ENCODE results near the gene CFAP107.
"Not testable (repeated sequence)": the region's sequence is repeated elsewhere in the genome, so short reads cannot be mapped to it uniquely, and the experiment has no call there.

The CFAP107 gene, protein sequence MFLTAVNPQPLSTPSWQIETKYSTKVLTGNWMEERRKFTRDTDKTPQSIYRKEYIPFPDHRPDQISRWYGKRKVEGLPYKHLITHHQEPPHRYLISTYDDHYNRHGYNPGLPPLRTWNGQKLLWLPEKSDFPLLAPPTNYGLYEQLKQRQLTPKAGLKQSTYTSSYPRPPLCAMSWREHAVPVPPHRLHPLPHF

DNA sequence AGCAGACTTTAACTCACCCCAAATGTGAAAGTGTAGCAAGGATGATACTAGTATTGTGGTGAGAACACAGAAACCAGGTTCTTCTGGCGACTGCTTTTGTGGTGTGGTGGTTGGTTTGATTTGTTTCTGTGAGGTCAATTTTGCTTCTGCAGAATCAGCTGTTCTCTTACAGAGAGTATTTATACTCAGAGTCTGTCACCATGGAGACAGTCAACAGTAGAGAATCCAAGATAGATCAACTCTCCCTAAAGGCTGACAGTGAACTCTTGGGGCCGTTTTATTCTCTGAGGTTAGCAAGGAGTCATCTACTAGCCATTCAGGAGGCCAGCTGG, at the start of gene CFAP107:
TSS of gene CFAP107 (plus strand) at position 209 of the 332 bp plus-strand sequence. CDS start 231 bp downstream, outside the sequence.
- DNase-seq (ENCODE audit: low read depth in 2 of 2): no peak

DNA sequence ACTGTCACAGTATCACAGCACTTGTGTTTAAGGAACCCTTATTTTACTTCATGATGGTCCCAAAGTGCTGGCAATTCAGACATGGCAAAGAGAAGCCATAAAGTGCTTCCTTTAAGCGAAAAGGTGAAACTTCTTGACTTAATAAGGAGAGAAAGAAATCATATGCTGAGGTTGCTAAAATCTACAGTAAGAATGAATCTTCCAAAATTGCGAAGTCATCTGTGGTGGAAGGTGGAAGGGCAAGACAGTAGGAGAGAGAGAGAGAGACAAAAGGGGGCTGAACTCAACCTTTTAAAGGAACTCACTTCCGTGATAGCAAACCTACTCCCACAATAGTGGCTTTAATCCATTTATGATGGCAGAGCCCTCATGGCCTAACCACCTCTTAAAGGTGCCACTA, 49.3 kb upstream of the CFAP107 start:
- DNase-seq (ENCODE audit: low read depth in 2 of 2): no peak

DNA sequence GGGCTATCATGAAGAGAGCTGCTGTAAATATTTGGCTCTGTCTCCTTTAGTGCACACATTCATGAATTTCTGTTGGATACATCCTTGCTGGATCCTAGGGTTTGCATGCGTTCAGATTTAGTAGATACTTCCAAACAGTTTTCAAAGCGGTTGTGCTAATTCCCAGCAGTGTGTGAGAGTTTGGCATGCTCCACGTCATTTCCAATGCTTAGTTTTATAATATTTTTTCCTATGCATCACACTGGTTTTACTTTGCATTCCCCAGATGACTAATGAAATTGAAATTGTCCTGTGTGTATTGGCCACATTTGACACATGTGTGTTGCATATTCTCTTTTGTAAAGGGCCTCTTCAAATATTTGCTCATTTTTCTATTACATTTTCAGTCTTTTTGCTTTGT, 48.6 kb upstream of the CFAP107 start:
- no peak for DNase-seq (ENCODE audit: low read depth in 2 of 2)

DNA sequence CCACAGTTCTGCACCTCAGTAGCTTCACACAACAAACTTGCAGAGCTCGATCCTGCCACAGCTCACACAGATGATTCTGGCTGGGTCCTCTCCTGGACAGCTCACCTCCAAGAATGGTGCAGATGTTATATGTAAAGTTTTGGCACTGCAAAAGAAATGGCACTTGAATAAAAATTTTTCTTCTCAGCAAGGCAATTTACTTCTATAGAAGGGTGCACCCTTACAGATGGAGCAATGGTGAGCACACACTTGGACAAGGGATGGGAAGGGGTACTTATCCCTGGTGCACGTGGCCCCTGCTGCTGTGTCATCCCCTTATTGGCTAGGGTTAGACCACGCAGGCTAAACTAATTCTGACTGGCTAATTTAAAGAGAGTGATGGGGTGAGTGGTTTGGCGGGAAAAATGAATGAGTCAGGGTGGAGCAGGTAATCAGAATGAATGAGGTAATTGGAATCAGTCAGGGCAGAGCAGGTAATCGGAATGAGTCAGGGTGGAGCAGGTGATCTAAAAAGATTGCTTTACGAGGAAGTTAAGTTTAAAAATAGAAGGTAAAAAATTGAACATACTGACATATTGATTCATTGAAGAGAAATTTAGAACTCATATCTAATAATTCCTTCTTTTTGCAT, 42.1 kb upstream of the CFAP107 start:
- DNase-seq (ENCODE audit: low read depth in 2 of 2): no peak

DNA sequence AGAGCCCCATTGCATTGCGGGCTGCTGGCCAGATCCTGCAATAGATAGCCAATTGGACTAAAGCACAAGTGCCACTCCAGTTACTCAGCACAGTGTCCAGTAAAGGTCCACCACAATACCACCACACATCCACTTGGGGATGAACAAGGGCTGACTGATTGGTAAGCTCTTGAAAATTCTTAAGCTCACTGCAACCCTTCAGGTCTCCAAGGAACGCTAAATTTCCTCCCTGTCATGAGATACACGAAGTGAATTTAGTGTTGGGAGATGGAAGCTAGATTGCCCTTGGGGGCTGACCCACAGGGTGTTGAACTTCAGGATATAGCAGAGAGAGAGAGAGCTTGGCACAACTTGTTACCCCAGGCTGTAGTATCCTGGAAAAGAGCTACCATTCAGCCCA, 39.9 kb upstream of the CFAP107 start:
- DNase-seq (ENCODE audit: low read depth in 2 of 2): no peak

DNA sequence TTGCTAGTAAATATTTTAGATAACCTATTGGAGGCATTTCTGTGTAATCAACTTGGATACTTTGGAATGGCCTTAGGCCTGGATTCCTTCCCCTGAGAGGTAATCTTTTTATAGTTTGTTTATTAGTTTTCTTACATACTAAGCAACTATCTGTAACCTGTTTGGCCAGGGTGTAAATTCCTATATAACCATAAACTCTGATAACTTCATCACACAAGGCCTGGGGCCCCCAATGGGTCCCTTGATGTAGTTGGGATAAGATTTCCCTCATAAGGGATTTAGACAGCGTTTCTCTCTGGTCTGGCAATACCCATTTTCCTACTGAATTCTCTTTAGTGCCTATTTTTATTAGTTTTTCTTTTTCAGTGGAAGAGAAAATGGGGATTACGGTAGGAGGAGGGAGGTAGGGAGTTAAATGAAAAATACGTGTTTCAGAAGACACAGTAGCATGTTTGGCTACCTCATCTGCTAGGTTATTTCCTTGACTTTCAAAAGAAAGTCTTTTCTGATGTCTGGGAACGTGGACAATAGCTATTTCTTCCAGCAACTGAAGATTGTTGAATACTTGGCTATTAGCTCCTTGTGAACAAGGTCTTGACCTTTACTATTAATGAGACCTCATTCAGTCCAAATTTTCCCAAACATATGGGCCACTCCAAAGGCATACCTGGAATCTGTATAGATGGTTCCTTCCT, 37.5 kb upstream of the CFAP107 start:
- no peak for DNase-seq (ENCODE audit: low read depth in 2 of 2)

DNA sequence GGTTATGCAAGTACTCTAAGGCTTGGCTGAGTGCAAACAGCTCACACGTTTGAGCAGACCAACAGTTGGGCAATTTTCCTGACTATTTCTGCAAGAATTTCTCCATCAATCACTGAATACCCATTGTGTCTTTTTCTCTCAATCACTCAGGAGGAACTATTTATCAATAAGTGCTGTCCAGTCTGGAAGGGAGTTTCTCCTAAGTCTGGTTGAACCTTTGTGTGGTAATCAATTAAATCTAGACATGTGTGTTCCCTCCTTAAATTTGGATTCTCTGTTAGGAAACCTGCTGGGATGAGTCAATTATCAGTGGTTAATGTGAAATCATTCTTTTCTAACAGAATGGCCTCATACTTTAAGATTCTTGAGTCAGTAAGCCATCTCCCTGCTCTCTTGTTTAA, 36.9 kb upstream of the CFAP107 start:
- DNase-seq (ENCODE audit: low read depth in 2 of 2): no peak

DNA sequence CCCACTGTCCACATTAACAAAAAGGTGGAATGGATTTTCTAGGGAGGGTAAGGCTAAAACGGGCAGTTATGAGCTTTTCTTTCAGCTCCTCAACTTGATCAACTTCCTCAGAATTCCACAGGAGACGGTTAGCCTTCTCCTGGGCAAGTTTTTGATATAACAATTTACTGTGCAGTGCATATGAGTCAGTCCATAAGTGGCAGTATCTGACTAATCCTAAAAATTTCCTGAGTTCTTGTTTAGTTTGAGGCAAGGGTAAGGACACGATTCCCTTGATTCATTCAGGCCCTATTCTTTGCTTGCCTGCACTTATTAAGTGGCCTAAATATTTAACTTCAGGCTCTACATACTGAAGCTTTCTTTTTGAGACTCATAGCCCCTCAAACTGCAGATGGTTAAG, 36.3 kb upstream of the CFAP107 start:
- no peak for DNase-seq (ENCODE audit: low read depth in 2 of 2)

DNA sequence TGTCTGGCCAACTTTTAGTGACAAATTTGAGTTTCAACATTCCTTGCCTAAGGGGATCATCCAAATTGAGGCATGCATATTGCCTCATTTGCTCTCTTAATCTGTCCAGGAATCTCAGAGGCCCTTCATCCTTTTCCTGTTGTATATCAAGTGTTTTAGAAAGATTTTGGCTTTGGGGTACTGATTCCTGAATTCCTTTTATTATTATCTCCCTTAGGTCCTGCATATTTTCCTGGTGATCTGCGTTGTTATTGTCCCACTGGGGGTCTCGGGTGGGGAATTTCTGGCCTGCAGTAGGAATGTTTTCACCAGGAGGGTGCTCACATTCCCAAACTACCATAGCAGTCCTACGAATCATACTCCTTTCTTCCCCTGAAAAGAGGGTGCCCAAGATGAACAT, 34.5 kb upstream of the CFAP107 start:
- DNase-seq (ENCODE audit: low read depth in 2 of 2): no peak

DNA sequence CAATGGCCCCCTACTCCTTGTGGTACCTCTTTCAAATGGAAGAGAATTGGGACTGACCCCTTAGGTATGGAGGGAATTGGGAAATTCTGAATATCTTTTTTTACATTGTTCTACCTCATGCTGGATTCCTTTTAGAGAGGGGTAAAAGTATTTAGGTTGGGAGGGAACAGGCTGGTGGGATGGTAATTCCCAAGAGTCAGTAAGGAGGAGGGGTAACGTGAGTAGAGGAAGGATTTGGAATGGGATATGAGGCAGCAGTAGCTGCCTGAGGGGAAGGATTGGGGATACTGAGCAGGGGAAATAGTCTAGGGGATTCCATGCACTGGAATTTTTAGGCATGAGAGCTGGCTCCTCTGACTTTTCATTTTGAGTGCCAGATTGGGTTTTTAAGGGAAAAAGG, 33.9 kb upstream of the CFAP107 start:
- DNase-seq (ENCODE audit: low read depth in 2 of 2): no peak

DNA sequence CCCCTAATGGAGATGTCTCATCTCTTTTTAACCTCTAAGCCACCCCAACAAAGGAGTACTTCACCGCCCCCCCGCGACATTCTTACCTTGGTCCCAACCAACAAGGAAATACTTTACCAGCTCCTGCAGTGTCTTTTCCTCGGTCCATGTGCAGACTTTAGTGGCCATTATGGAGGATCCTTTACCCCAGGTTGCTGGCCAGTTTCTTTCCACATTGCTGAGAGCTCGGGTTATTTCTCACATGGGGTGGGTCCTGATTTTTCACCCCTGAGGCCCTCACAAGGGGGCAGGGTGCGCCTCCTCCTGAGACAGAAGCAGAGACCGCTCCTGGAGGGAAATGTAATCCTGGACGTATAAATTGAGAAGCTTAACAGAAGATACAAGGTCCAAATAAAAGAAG, 33.1 kb upstream of the CFAP107 start:
- no peak for DNase-seq (ENCODE audit: low read depth in 2 of 2)

DNA sequence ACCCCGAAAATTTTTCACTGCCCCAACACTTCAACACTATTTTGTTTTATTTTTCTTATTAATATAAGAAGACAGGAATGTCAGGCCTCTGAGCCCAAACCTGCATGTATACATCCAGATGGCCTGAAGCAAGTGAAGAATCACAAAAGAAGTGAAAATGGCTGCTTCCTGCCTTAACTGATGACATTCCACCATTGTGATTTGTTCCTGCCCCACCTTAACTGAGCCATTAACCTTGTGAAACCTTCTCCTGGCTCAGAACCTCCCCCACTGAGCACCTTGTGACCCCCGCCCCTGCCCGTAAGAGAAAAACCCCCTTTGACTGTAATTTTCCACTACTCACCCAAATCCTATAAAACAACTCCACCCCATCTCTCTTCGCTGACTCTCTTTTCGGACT, 32.3 kb upstream of the CFAP107 start:
- DNase-seq (ENCODE audit: low read depth in 2 of 2): not testable (repeated sequence)

DNA sequence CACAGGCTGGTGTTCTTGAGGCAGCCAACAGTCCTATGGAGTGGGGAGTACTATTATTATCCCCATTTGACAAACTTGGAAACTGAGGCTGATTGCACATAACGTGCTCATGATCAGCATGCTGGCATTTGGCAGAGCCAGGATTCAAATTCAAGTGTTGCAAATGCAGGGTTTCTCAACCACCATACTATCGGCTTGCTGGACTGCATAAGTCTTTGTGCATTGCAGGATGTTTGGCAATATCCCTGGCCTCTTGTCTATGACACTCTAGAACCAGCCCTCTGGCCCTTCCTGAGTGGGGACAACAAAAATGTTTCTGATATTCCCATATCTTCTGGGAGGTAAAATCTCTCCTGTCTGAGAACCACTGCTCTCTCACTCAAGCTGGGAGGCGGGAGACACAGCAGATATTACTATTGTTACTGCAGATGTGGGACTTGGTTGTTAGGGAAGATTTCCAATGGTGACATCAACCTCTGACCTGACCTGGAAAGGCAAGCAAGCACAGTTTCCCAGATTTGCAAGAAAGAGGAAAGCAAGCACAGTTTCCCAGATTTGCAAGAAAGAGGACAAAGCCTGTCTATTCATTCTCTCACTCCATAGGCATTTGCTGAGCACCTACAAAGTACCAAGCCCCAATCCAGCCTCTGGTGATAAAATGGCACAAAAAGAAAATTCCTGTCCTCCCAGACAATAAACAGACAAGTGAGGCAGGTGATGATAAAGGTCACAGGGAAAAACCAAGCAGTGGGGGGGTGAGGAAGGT, 31.1 kb upstream of the CFAP107 start:
- no peak for DNase-seq (ENCODE audit: low read depth in 2 of 2)

DNA sequence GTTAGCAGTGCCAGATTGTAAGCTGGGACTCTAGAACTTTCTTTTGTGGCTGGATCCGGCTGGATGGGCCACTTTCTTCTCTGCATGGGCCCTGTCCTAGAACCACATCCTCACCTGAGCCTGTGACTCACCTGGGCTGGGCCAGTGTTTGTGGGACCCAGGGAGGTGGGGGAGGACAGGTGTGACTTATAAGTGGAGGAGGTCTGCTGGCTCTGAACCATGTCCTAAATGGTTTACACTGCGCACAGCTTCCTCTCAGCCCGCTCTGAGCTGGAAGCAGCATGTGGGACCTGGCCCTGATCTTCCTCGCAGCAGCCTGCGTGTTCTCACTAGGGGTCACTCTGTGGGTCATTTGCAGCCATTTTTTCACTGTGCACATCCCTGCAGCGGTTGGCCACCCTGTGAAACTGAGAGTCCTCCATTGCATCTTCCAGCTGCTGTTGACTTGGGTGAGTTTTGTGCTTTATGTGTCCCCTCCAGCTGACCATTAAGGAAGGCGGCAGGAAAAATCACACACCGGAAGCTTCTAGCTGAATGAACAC, 30.0 kb upstream of the CFAP107 start, which contains the start of gene AADACL3:
TSS of gene AADACL3 (plus strand) at position 215 of the 542 bp plus-strand sequence. CDS start at position 282, 67 bp downstream.
- no peak for DNase-seq (ENCODE audit: low read depth in 2 of 2)

DNA sequence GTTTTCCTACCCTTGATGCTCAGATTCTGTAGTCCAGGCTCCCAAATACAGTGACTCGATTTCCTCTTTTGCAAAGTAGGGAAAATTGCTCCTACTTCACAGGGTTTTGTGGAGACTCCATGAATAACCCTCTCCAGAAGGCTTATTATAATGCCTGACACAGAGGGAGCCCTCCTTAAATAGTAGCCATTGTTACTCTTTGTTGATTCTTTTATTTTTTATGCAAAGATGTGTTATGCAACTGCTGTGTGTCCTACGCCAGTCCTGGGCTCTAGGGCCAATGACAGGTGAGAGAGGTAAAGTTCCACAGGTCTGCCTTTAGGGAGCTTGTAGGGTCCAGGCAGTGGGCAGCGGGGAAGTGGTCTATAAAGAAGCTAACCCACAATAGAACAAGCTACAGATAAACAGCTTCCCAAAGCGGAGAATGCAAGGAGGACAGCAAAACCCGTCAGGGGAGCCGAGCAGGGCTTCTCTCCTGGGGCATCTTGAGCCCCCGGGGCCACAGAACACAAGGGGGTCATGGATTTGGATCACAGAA, 28.6 kb upstream of the CFAP107 start:
- no peak for DNase-seq (ENCODE audit: low read depth in 2 of 2)

DNA sequence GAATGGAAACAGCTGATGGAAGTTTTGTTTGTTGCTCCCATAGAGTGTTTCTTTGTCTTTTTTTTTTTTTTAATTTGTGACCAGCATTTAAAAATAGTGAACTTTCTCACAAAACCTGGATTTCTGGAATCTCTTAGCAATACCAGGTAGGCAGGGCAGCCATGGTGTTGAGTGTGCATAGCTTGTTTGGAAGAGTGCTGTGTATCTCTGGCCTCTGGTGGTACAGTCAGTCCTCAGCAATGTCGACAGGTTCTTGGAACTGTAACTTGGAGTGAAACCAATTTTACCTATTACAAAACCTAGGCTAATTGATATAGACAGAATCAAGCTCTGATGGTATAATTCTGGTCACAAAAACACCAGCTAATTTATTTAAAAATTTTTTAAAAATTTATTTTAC, 23.4 kb upstream of the CFAP107 start:
- no peak for DNase-seq (ENCODE audit: low read depth in 2 of 2)

DNA sequence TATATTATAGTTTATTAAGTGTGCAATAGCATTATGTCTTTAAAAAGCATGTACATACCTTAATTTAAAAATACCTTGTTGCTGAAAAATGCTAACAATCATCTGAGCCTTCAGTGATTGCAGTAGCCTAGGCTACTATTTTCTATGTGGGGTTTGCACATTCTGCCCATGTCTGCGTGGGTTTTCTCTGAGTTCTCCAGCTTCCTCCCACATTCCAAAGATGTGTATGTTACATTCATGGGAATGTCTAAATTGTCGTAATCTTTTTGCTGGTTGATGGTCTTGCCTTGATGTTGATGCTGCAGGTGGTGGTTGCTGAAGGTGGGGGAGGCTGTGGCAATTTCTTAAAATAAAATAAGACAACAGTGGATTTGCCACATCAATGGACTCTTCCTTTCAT, 17.6 kb upstream of the CFAP107 start:
- no peak for DNase-seq (ENCODE audit: low read depth in 2 of 2)

DNA sequence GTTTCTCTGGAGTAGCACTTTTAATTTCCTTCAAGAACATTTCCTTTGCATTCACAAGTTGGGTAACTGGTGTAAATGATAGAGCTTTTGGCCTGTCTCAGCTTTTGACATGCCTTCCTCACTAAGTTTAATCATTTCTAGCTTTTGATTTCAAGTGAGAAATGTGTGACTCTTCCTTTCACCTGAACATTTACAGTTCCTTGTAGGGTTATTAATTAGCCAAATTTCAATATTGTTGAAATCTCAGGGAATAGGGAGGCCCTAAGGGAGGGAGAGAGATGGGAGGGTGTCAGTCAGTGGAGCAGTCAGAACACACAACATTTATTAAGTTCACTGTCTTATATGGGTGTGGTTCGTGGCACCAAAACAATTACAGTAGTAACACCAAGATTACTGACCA, 15.8 kb upstream of the CFAP107 start:
- no peak for DNase-seq (ENCODE audit: low read depth in 2 of 2)

DNA sequence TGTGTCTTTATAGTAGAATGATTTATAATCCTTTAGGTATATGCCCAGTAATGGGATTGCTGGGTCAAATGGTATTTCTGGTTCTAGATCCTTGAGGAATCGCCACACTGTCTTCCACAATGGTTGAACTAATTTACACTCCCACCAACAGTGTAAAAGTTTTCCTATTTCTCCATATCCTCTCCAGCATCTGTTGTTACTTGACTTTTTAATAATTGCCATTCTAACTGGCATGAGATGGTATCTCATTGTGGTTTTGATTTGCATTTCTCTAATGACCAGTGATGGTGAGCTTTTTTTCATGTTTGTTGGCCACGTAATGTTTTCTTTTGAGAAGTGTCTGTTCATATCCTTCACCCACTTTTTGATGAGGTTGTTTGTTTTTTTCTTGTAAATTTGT, 14.9 kb upstream of the CFAP107 start:
- DNase-seq (ENCODE audit: low read depth in 2 of 2): not testable (repeated sequence)

DNA sequence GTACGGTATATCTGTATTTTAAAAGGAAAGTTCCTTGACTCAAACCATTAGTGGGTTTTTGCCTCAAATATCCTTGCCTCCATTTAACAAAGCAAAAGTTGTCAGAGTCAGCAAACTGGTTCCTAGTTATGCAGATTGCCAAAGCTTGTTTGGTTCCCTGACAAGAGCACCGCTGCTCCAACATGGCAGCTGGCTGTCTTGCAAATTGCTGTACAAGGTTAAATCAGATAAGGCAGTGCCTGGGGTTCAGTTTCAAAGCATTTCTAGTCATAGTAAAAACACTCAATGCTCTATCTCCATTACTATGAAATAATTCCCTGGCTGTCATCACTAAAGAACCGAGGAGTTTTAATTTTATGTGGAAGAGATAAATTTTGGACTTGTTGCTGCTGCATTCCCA, 11.3 kb upstream of the CFAP107 start:
- no peak for DNase-seq (ENCODE audit: low read depth in 2 of 2)

DNA sequence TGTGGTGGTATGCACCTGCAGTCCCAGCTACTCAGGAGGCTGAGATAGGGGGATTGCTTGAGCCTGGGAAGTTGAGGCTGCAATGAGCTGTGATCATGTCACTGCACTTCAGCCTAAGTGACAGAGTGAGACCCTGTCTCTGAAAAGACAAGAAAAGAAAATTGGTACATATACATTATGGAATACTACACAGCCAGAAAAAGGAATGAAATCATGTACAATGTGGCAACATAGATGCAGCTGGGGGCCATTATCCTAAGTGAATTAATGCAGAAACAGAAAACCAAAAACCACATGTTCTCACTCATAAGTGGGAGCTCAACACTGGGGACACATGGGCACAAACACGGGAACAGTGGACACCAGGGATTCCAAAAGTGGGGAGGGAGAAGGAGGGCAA, 7.1 kb upstream of the CFAP107 start:
- DNase-seq (ENCODE audit: low read depth in 2 of 2): no peak

DNA sequence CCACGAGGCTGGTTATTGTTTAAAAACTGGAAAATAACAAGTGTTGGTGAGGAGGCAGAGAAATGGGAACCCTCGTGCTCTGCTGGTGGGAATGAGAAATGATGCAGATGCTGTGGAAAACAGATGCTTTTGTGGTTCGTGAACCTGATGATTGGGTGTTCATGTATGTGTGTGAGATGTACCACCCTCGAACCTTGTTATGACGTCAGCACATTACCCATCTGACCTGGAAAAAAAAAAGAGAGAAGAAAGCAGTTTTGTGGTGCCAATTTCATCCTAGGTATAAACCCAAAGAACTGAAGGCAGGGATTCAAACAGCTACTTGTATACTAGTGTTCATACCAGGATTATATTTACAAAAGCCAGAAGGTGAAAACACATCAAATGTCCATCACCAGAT, 6.4 kb upstream of the CFAP107 start:
- no peak for DNase-seq (ENCODE audit: low read depth in 2 of 2)

All from stimulated activated CD4-positive, alpha-beta T cell treated with anti-CD3 and anti-CD28 coated beads, Interleukin-1b, Interleukin-23, amount 100 ng/mL, for 1 hour (primary cell).